WTC11 (cell line): ENCODE data around the gene MMP21. TPM values are rescaled to one million over a fixed set of nuclear protein-coding genes. Genes with fewer than 3 reads are reported as not detected.

Source experiments
- ATAC-seq: fragments of 200-7000 bp; cut with Tn5 transposase; 2 replicates; pipeline ENCODE4 v1.10.0; 2021; ENCODE audit warnings: mild to moderate bottlenecking, moderate library complexity
- CTCF ChIA-PET: fragments of 300-600 bp; sonication (Branson Sonifier 250); formaldehyde crosslinking; loops from one replicate; lab custom pipeline; 2021; ENCODE audit warnings: antibody characterized with exemption; lab: Charles Lee
- POLR2A ChIA-PET: fragments of 350-600 bp; sonication (Branson Sonifier 250); formaldehyde crosslinking; loops from one replicate; lab custom pipeline; 2021; ENCODE audit warnings: antibody characterized with exemption; lab: Charles Lee
- DNase-seq: peaks from one replicate; pipeline ENCODE4 v3.0.0; 2021; ENCODE audit warnings: low spot score
- H3K27ac Mint-ChIP-seq: 2 replicates; pipeline ENCODE4 v1.8.0; 2021; ENCODE audit warnings: mixed read lengths
- H3K27me3 Mint-ChIP-seq: 2 replicates; pipeline ENCODE4 v1.8.0; 2021; ENCODE audit warnings: low read depth, mild to moderate bottlenecking, moderate library complexity, mixed read lengths
- H3K36me3 Mint-ChIP-seq: 2 replicates; pipeline ENCODE4 v1.8.0; 2021; ENCODE audit warnings: mixed read lengths
- H3K4me1 Mint-ChIP-seq: 2 replicates; pipeline ENCODE4 v1.8.0; 2022; ENCODE audit warnings: mixed read lengths
- H3K4me3 Mint-ChIP-seq: 2 replicates; pipeline ENCODE4 v1.8.0; 2021; ENCODE audit warnings: mild to moderate bottlenecking, moderate library complexity, mixed read lengths
- H3K9me3 Mint-ChIP-seq: 2 replicates; pipeline ENCODE4 v1.8.0; 2021; ENCODE audit warnings: mixed read lengths
- ATF1 ChIP-seq: sonication (generic); formaldehyde crosslinking; IDR thresholded peaks from 2 replicates; pipeline ENCODE4 v1.8.1; 2023; ENCODE audit warnings: mild to moderate bottlenecking, moderate library complexity, missing genetic modification reagents
- ELF4 ChIP-seq: sonication (generic); formaldehyde crosslinking; IDR thresholded peaks from 2 replicates; pipeline ENCODE4 v1.8.1; 2022; ENCODE audit warnings: low read depth, mild to moderate bottlenecking, moderate library complexity, missing genetic modification reagents
- ETV6 ChIP-seq: sonication (generic); formaldehyde crosslinking; IDR thresholded peaks from 2 replicates; pipeline ENCODE4 v1.8.1; 2022; ENCODE audit warnings: mild to moderate bottlenecking, missing genetic modification reagents
- JUN ChIP-seq: sonication (generic); formaldehyde crosslinking; IDR thresholded peaks from 2 replicates; pipeline ENCODE4 v1.8.0; 2023; ENCODE audit warnings: mild to moderate bottlenecking, missing genetic modification reagents
- KAT7 ChIP-seq: sonication (generic); formaldehyde crosslinking; IDR thresholded peaks from 2 replicates; pipeline ENCODE4 v1.8.1; 2023; ENCODE audit warnings: missing genetic modification reagents, mild to moderate bottlenecking, borderline replicate concordance
- MLX ChIP-seq: sonication (generic); formaldehyde crosslinking; IDR thresholded peaks from 2 replicates; pipeline ENCODE4 v1.8.1; 2023; ENCODE audit warnings: mild to moderate bottlenecking, missing genetic modification reagents, moderate library complexity
- MYBL2 ChIP-seq: sonication (generic); formaldehyde crosslinking; IDR thresholded peaks from 2 replicates; pipeline ENCODE4 v1.8.1; 2023; ENCODE audit warnings: mild to moderate bottlenecking, moderate library complexity, missing genetic modification reagents
- NFE2L1 ChIP-seq: sonication (generic); formaldehyde crosslinking; IDR thresholded peaks from 2 replicates; pipeline ENCODE4 v1.8.1; 2023; ENCODE audit warnings: missing genetic modification reagents
- NR1H2 ChIP-seq: sonication (generic); formaldehyde crosslinking; IDR thresholded peaks from 2 replicates; pipeline ENCODE4 v1.9.0; 2021; ENCODE audit warnings: mild to moderate bottlenecking, moderate library complexity, missing genetic modification reagents
- OVOL2 ChIP-seq: fragments of 250-450 bp; sonication (Bioruptor Pico); IDR thresholded peaks from 2 replicates; pipeline ENCODE4 v1.9.0; 2021; ENCODE audit warnings: mild to moderate bottlenecking, borderline replicate concordance
- RELA ChIP-seq: sonication (generic); formaldehyde crosslinking; IDR thresholded peaks from 2 replicates; pipeline ENCODE4 v1.8.1; 2022; ENCODE audit warnings: missing genetic modification reagents, mild to moderate bottlenecking, borderline replicate concordance
- SOX15 ChIP-seq: fragments of 250-450 bp; sonication (Bioruptor Pico); IDR thresholded peaks from 2 replicates; pipeline ENCODE4 v1.9.0; 2021; ENCODE audit warnings: mild to moderate bottlenecking
- STAT6 ChIP-seq: sonication (generic); formaldehyde crosslinking; conservative IDR thresholded peaks from 2 replicates; pipeline ENCODE4 v1.8.1; 2023; ENCODE audit warnings: mild to moderate bottlenecking, low read depth, missing genetic modification reagents, moderate library complexity
- TEAD1 ChIP-seq: sonication (generic); formaldehyde crosslinking; IDR thresholded peaks from 2 replicates; pipeline ENCODE4 v1.8.0; 2022; ENCODE audit warnings: mild to moderate bottlenecking, missing genetic modification reagents
- ZNF263 ChIP-seq: sonication (generic); formaldehyde crosslinking; IDR thresholded peaks from 2 replicates; pipeline ENCODE4 v1.8.1; 2022; ENCODE audit warnings: low read depth, mild to moderate bottlenecking, moderate library complexity, missing genetic modification reagents
- ZNF281 ChIP-seq: sonication (generic); formaldehyde crosslinking; IDR thresholded peaks from 2 replicates; pipeline ENCODE4 v1.8.0; 2023; ENCODE audit warnings: mild to moderate bottlenecking, missing genetic modification reagents
- ZNF416 ChIP-seq: fragments of 250-450 bp; sonication (Bioruptor Pico); IDR thresholded peaks from 2 replicates; pipeline ENCODE4 v1.9.0; 2021; ENCODE audit warnings: mild to moderate bottlenecking, inconsistent platforms
- ZNF671 ChIP-seq: fragments of 250-450 bp; sonication (Bioruptor Pico); IDR thresholded peaks from 2 replicates; pipeline ENCODE4 v1.8.0; 2021; ENCODE audit warnings: mild to moderate bottlenecking
- total RNA-seq: library from RNA; stranded (reverse); gene quantifications from 3 replicates; pipeline ENCODE4 v1.2.3, GENCODE V29; 2021
- TF ChIP-seq, protein P1 (sequence below): sonication (generic); formaldehyde crosslinking; IDR thresholded peaks from 2 replicates; pipeline ENCODE4 v1.8.1; 2023; ENCODE audit warnings: mild to moderate bottlenecking, moderate library complexity, missing genetic modification reagents

MMP21 gene
- total RNA-seq, 1 experiment from 2014 or later, result not detected

DNA sequence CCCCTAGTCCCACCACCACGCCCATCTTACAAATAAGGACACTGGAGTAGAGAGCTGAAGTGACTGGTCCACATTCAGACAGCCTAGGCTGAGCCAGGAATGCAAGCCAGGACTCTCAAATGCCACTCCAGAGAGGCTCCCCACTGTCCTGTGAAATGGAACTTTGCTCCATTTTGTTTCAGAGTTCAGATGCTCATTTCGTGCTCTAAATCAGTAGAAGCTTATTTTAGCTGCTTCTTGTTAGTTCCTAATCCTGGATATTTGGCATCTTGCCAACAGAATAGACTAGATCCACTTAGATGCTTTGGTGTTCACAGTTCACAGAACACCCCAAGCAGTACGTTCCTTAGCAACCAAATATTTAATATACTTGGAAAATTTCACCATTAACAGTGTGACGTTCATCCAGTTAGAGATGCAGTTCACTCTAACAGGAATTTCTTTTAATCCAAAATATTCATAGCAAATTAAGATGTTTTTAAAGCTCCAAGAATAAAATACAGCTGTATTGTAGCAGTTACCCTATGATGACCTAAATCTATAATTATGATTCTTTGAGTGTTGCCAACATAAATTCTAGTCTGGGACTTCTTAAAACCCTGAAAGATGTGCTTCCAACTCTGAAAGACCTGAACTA lies 7.3 kb downstream of the MMP21 start:
- TF ChIP-seq MLX (CRISPR knock-in tag) (no peak), NR1H2 (CRISPR knock-in tag) (no peak), ELF4 (CRISPR knock-in tag) (no peak), RELA (CRISPR knock-in tag) (no peak), JUN (CRISPR knock-in tag) (no peak), KAT7 (CRISPR knock-in tag) (no peak), STAT6 (CRISPR knock-in tag) (no peak), ATF1 (CRISPR knock-in tag) (no peak)
- Mint-ChIP-seq H3K4me3 (no peak overlapping the region), H3K36me3 (peaks cover 17% of the 10 kb centered on the region), H3K27ac (no peak overlapping the region), H3K9me3 (no peaks in the 10 kb centered on the region), H3K4me1 (no peaks in the 10 kb centered on the region), H3K27me3 (no peaks in the 10 kb centered on the region)
- ATAC-seq (no peak), DNase-seq (no peak)
- CTCF ChIA-PET, result no interaction called here
- POLR2A ChIA-PET, result interaction anchor here (0.5 kb wide), 1 partner anchor 689 kb away, joined by 6 read pairs; no protein-coding TSS in a partner anchor

DNA sequence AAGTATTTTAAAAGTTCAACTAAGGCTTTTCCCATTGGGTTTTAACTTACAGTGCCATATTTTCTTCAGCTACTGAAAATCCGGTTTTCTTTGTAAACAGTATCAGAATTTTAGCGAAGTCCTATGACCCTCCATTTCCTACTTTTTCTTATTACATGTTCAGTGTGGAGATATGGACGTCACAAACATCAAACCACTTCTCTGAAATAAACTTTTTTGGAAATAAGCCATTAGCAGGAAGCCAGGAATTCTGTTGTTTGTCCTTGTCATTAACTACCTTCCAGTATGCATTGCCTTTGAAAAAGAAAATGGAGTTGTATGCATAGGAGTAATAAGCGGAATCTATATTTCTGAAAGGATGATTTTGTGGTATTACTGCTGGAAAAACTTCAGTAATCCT lies 9.1 kb downstream of the MMP21 start:
- H3K27me3 Mint-ChIP-seq, result no peaks in the 10 kb centered on the region
- ChIA-PET POLR2A (no interaction called here), CTCF (no interaction called here)
- H3K4me3 Mint-ChIP-seq, result no peak overlapping the region
- TF ChIP-seq OVOL2 (CRISPR knock-in tag), result no peak
- no peak for TF ChIP-seq STAT6 (CRISPR knock-in tag)
- TF ChIP-seq ZNF263 (CRISPR knock-in tag), result no peak
- no peak for TF ChIP-seq ZNF671 (CRISPR knock-in tag)
- no peak for TF ChIP-seq SOX15
- no peak for TF ChIP-seq NFE2L1 (CRISPR knock-in tag)
- TF ChIP-seq ZNF416 (CRISPR knock-in tag), result no peak
- TF ChIP-seq ETV6 (CRISPR knock-in tag), result no peak
- no peak for TF ChIP-seq ZNF281 (CRISPR knock-in tag)
- TF ChIP-seq RELA (CRISPR knock-in tag), result no peak
- TF ChIP-seq, protein P1, sequence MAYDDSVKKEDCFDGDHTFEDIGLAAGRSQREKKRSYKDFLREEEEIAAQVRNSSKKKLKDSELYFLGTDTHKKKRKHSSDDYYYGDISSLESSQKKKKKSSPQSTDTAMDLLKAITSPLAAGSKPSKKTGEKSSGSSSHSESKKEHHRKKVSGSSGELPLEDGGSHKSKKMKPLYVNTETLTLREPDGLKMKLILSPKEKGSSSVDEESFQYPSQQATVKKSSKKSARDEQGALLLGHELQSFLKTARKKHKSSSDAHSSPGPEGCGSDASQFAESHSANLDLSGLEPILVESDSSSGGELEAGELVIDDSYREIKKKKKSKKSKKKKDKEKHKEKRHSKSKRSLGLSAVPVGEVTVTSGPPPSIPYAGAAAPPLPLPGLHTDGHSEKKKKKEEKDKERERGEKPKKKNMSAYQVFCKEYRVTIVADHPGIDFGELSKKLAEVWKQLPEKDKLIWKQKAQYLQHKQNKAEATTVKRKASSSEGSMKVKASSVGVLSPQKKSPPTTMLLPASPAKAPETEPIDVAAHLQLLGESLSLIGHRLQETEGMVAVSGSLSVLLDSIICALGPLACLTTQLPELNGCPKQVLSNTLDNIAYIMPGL (CRISPR knock-in tag), result no peak
- no peak for TF ChIP-seq MYBL2 (CRISPR knock-in tag)
- no peak for TF ChIP-seq TEAD1 (CRISPR knock-in tag)
- no peak overlapping the region for H3K27ac Mint-ChIP-seq
- peaks cover 12% of the 10 kb centered on the region for H3K4me1 Mint-ChIP-seq
- H3K36me3 Mint-ChIP-seq, result peaks cover 21% of the 10 kb centered on the region
- no peak for DNase-seq
- ATAC-seq, result no peak
- H3K9me3 Mint-ChIP-seq, result no peaks in the 10 kb centered on the region
